ENCODE measurements around the gene ETV3. TPM values are rescaled to one million over a fixed set of nuclear protein-coding genes. Genes with fewer than 3 reads are reported as not detected.
A peak's percentile ranks its signal among the peaks of the same experiment; 100 is the strongest.

The ETV3 gene
- total and polyA plus RNA-seq, 2 of the 4 experiments (the other 2 are of a cell fraction): 6.4 to 14.7 TPM

DNA sequence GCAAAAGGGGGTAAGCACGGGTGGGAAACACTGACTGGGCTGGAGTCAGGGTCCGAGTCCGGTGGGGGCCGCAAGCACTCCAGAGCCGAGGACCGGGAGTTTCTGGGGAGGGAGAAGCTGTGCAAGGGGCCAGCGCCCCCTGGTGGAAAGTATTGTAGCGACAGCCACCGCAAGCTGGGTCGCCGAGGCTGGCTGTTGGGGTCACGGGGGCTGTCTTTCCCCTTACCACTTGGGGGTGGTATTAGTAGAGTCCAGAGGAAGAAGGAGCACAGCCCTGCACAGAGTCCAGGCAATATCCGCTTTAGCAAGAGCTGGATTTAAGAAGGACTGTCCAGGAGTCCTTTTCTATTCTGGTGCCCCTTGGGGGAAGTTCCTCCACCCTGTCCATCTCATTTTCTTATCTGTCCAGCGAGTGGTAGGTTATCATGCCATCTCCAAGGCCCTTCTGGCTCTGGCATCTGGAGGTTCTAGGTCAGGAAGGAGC lies 17.9 kb upstream of the ETV3 start:
- Histone ChIP-seq H4K8ac (ENCODE audit: low read depth in 2 of 2, low read length in 2 of 2) (peak overlapping the region in 1 of 2 experiments; percentile 82; a peak in 1 of 4 replicates), H3K4me3 (ENCODE audit: insufficient read depth, low read depth, low read length) (no peak overlapping the region), H3K9ac (ENCODE audit: low read depth, low read length) (no peak overlapping the region), H2BK5ac (ENCODE audit: low read depth, low read length, poor library complexity, severe bottlenecking) (no peak overlapping the region), H4K5ac (ENCODE audit: low read depth, low read length) (no peak overlapping the region; the same call in 1 of the 2 replicates), H3K9me3 (ENCODE audit: control insufficient read depth, insufficient read depth, low read length) (no peaks in the 10 kb centered on the region), H2BK15ac (ENCODE audit: low read depth, low read length) (no peak overlapping the region), H4K20me1 (ENCODE audit: insufficient read depth, low read length) (no peaks in the 10 kb centered on the region), H4K91ac (ENCODE audit: insufficient read depth, low read depth, low read length) (no peak overlapping the region; the same call in 1 of the 2 replicates), H2BK20ac (ENCODE audit: low read depth, low read length) (no peak overlapping the region), H3K23ac (ENCODE audit: low read depth, low read length) (no peak overlapping the region), H3K27ac (ENCODE audit: insufficient read depth, low read length) (no peak overlapping the region), H3K79me1 (ENCODE audit: low read depth in 1 of 2, low read length in 2 of 2) (no peaks in the 10 kb centered on the region), H3K18ac (ENCODE audit: low read depth, low read length) (no peak overlapping the region; the same call in 1 of the 2 replicates), H3K36me3 (ENCODE audit: control insufficient read depth, insufficient read depth, low read length) (no peaks in the 10 kb centered on the region), H3K14ac (replicated peaks; ENCODE audit: low read depth, low read length) (no peak overlapping the region), H2AK5ac (ENCODE audit: low read depth, low read length) (peak overlapping the region; percentile 57; the same call in 1 of the 2 replicates), H3K4ac (ENCODE audit: low read depth, low read length) (peak overlapping the region; percentile 46; the same call in 1 of the 2 replicates), H3K4me2 (ENCODE audit: low read depth, low read length) (peak overlapping the region; percentile 89), H3K4me1 (ENCODE audit: control insufficient read depth, insufficient read depth, low read length) (peaks cover 10% of the 10 kb centered on the region), H3K56ac (ENCODE audit: extremely low read depth, insufficient read depth, low read length) (no peak overlapping the region), H3K9me1 (ENCODE audit: insufficient read depth, low read length) (0 out of 2 replicates have a peak, but pooled peaks cover 3% of the 10 kb centered on the region), H2AFZ (replicated peaks; ENCODE audit: low read length, poor library complexity) (peak overlapping the region; percentile 92), H2AK9ac (replicated peaks; ENCODE audit: low read depth, low read length, poor library complexity) (peak overlapping the region; percentile 33), H3K27me3 (ENCODE audit: control insufficient read depth, insufficient read depth, low read length) (peaks cover 3% of the 10 kb centered on the region; the same call in 1 of the 2 replicates), H2BK120ac (ENCODE audit: low read depth, low read length) (no peak overlapping the region; the same call in 1 of the 2 replicates)
- in situ Hi-C loops (cut with MboI; ENCODE audit: low sequenced_read_pairs) (no loop called here), intact Hi-C loops (cut with micrococcal nuclease) (loop anchor here (1.0 kb wide), 1 partner anchor 66 kb away; no protein-coding TSS in a partner anchor), dilution Hi-C loops (cut with HindIII; ENCODE audit: low sequenced_read_pairs, unreplicated experiment) (no loop called here)
- ChIA-PET CTCF (interaction anchor here (0.6 to 4.9 kb wide), 9 partner anchors 8 to 1854 kb away, joined by 3 to 88 read pairs (median 4); no protein-coding TSS in a partner anchor), POLR2A (ENCODE audit: unreplicated experiment) (no interaction called here)
- no TSS peak for BruUV-seq (replicated peaks)
- ATAC-seq (ENCODE audit: low read depth): peak; percentile 89
- peak; percentile 54 for DNase-seq
- TF ChIP-seq RAD21 (IDR thresholded peaks at IDR 0.05; ENCODE audit: low read length) (peak; percentile 86), SMC3 (IDR thresholded peaks at IDR 0.05; ENCODE audit: low read depth, low read length) (peak; percentile 91), MAZ (IDR thresholded peaks at IDR 0.05; ENCODE audit: borderline replicate concordance, low read depth, low read length) (peak; percentile 82), CEBPB (IDR thresholded peaks at IDR 0.05; ENCODE audit: low read depth, low read length) (no peak), MAFK (IDR thresholded peaks at IDR 0.05; ENCODE audit: low read depth, low read length) (no peak), POLR2A (IDR thresholded peaks at IDR 0.05; ENCODE audit: low read depth, low read length) (no peak)
- TF ChIP-seq, protein P1, sequence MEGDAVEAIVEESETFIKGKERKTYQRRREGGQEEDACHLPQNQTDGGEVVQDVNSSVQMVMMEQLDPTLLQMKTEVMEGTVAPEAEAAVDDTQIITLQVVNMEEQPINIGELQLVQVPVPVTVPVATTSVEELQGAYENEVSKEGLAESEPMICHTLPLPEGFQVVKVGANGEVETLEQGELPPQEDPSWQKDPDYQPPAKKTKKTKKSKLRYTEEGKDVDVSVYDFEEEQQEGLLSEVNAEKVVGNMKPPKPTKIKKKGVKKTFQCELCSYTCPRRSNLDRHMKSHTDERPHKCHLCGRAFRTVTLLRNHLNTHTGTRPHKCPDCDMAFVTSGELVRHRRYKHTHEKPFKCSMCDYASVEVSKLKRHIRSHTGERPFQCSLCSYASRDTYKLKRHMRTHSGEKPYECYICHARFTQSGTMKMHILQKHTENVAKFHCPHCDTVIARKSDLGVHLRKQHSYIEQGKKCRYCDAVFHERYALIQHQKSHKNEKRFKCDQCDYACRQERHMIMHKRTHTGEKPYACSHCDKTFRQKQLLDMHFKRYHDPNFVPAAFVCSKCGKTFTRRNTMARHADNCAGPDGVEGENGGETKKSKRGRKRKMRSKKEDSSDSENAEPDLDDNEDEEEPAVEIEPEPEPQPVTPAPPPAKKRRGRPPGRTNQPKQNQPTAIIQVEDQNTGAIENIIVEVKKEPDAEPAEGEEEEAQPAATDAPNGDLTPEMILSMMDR (conservative IDR thresholded peaks at IDR 0.05; ENCODE audit: low read depth, low read length): peak; percentile 92
- WGBS, 2 experiments (ENCODE audit: extremely low coverage in 2 of 2, insufficient read length in 1 of 2): no CpG with 5 or more reads among the region's 14 CpGs
